Upper lobe of right lung (tissue), 1 donor: ENCODE measurements around the gene R3HDM2. TPM values are rescaled to one million over a fixed set of nuclear protein-coding genes. Genes with fewer than 3 reads are reported as not detected.

Source experiments
- ATAC-seq: fragments of 200-7000 bp; cut with Tn5 transposase; one replicate; pipeline ENCODE4 v1.9.1; 2020; ENCODE audit warnings: mild to moderate bottlenecking, moderate library complexity
- DNase-seq: peaks from one replicate; pipeline ENCODE4 v3.0.0-alpha.2; 2020
- H3K27ac ChIP-seq: fragments of 200-600 bp; one replicate; pipeline ENCODE4 v1.8.0; 2022
- H3K27me3 ChIP-seq: fragments of 200-600 bp; one replicate; pipeline ENCODE4 v1.8.0; 2022; ENCODE audit warnings: mild to moderate bottlenecking
- H3K36me3 ChIP-seq: fragments of 200-600 bp; one replicate; pipeline ENCODE4 v1.8.0; 2022
- H3K4me1 ChIP-seq: fragments of 200-600 bp; one replicate; pipeline ENCODE4 v1.8.0; 2022
- H3K4me3 ChIP-seq: fragments of 200-600 bp; one replicate; pipeline ENCODE4 v1.8.0; 2022; ENCODE audit warnings: mild to moderate bottlenecking
- H3K9me3 ChIP-seq: fragments of 200-600 bp; one replicate; pipeline ENCODE4 v1.8.0; 2022
- intact Hi-C: fragments of 100-400 bp; cut with DNase I; formaldehyde crosslinking; loops from one replicate; pipeline ENCODE4 v1.11.0; 2022
- total RNA-seq: library from RNA; stranded (reverse); fragmentation: NEBNext Ultra II Directional; extraction: Animal tissue kit (Norgen Biotek cat#: 25700); gene quantifications from one replicate; pipeline ENCODE4 v1.2.1, GENCODE V29; 2021
- TF ChIP-seq, protein P1 (sequence below): fragments of 200-600 bp; IDR thresholded peaks from one replicate; pipeline ENCODE4 v1.8.0; 2022; ENCODE audit warnings: antibody characterized with exemption
- donor health status: DM: no; HTN: yes; CAD: no; lungs with severe emphysema.

Gene R3HDM2
- total RNA-seq, 1 donor from 2014 or later: 81.0 TPM

DNA sequence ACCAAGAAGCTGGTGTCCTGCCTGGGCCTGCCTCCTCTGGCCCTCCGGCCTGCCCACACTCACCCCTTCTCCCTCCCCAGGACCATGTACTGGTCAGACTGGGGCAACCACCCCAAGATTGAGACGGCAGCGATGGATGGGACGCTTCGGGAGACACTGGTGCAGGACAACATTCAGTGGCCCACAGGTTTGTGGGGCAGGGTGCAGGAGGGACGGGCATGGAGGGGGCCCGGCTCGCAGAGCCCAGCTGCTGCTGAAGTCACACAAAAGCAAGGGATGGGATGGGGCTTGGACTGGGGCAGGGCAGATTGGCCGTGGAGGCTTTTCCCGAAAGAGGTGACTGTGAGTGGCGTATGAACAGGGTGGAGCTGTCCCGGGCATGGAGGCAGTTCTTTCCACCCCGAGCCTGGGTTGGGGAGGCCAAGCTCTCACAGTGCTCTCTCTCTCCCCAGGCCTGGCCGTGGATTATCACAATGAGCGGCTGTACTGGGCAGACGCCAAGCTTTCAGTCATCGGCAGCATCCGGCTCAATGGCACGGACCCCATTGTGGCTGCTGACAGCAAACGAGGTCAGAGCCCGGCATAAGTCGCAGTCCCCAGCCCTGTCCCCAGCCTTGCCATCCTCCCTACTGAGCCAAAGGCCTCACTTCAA, 222.1 kb downstream of the R3HDM2 start:
- intact Hi-C loops: no loop called here
- no peak overlapping the region for H3K27ac ChIP-seq
- no peaks in the 10 kb centered on the region for H3K27me3 ChIP-seq
- DNase-seq (no peak), ATAC-seq (no peak)
- TF ChIP-seq, protein P1, sequence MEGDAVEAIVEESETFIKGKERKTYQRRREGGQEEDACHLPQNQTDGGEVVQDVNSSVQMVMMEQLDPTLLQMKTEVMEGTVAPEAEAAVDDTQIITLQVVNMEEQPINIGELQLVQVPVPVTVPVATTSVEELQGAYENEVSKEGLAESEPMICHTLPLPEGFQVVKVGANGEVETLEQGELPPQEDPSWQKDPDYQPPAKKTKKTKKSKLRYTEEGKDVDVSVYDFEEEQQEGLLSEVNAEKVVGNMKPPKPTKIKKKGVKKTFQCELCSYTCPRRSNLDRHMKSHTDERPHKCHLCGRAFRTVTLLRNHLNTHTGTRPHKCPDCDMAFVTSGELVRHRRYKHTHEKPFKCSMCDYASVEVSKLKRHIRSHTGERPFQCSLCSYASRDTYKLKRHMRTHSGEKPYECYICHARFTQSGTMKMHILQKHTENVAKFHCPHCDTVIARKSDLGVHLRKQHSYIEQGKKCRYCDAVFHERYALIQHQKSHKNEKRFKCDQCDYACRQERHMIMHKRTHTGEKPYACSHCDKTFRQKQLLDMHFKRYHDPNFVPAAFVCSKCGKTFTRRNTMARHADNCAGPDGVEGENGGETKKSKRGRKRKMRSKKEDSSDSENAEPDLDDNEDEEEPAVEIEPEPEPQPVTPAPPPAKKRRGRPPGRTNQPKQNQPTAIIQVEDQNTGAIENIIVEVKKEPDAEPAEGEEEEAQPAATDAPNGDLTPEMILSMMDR: no peak
- peaks cover 78% of the 10 kb centered on the region for H3K36me3 ChIP-seq
- H3K4me1 ChIP-seq: peaks cover 4% of the 10 kb centered on the region
- no peak overlapping the region for H3K4me3 ChIP-seq
- no peaks in the 10 kb centered on the region for H3K9me3 ChIP-seq

DNA sequence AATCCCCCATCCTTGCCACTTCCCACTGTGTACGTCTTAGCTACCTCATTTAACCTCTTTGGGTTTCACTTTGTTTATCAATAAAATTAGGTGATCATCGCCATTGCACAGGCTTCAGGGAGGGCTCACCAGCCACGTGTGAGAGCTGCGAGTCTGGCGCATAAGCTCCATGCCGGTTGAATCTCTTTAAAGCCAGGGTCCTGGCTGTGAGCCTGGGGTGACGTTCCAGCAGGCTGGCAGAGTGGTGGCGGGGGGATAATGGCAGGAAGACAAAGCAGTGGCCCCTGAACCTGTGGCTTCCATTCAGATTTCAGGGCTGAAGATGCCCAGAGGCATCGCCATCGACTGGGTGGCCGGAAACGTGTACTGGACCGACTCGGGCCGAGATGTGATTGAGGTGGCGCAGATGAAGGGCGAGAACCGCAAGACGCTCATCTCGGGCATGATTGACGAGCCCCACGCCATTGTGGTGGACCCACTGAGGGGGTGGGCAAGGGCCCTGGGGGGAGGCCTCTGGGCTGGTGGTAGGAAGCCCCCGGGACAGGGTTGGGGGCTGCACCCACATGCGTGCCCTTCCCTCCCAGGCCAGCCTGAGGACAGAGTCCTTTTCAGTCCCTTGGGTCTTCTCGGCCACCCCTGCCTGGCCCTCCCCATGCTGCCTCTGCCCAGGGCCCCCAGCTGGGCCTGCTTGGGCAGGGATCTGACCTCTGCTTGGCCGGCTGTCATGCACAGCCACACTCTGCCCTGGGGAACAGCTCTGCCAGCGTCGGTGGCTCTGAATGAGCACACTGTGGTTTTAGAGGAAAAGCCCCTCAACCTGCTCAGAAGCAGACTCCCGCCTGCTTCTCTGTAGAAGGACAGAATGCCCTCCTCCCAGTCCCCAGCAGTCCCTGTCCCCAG, 222.9 kb downstream of the R3HDM2 start:
- Histone ChIP-seq H3K27ac (no peak overlapping the region), H3K27me3 (no peaks in the 10 kb centered on the region), H3K4me3 (no peak overlapping the region), H3K9me3 (no peaks in the 10 kb centered on the region), H3K36me3 (peaks cover 85% of the 10 kb centered on the region), H3K4me1 (no peaks in the 10 kb centered on the region)
- DNase-seq (no peak), ATAC-seq (no peak)
- intact Hi-C loops: no loop called here
- TF ChIP-seq, protein P1: no peak

DNA sequence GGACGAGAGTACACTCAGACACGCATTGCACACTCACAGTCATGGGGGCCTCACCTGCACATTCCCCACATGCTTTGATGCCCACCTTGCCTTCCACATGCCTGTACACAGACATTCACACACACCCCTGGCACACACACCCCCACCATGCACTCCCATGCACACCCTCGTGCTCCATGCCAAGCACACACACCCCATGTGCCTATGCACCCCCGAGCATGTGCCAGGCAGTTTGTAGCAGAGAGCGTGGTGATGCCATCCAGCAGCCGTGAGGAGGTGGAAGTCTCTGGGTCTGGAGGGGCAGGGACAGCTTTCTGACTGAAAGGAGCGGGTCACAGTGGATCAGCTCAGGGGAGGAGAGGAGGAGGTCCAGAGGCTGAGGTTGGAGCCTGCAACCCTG, 224.9 kb downstream of the R3HDM2 start:
- Histone ChIP-seq H3K36me3 (peaks cover 98% of the 10 kb centered on the region), H3K4me3 (no peak overlapping the region), H3K4me1 (no peaks in the 10 kb centered on the region), H3K9me3 (no peaks in the 10 kb centered on the region), H3K27me3 (no peaks in the 10 kb centered on the region), H3K27ac (no peak overlapping the region)
- TF ChIP-seq, protein P1: no peak
- ATAC-seq (no peak), DNase-seq (no peak)
- intact Hi-C loops: no loop called here

DNA sequence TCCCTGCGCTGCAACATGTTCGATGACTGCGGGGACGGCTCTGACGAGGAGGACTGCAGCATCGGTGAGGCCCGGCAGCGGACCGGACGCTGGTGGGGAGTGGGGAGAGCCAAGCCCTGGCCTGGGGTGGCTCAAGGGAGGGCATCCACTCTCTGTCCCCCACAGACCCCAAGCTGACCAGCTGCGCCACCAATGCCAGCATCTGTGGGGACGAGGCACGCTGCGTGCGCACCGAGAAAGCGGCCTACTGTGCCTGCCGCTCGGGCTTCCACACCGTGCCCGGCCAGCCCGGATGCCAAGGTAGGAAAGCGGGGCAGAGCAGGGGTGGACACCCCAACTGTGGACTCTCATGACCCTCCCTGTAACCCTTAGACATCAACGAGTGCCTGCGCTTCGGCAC, 225.7 kb downstream of the R3HDM2 start:
- no peak for DNase-seq

DNA sequence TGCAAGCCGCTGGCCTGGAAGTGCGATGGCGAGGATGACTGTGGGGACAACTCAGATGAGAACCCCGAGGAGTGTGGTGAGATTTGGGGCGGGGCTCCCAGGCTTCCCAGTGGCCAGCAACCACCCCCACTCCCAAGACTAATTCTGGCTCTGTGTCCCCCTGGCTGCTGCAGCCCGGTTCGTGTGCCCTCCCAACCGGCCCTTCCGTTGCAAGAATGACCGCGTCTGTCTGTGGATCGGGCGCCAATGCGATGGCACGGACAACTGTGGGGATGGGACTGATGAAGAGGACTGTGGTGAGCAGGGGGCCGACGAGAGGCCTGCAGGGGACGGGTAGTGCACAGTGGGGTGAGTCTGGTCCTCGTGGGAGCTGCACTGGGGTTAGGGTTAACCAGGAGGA, 226.4 kb downstream of the R3HDM2 start:
- TF ChIP-seq, protein P1: no peak
- Histone ChIP-seq H3K4me3 (no peak overlapping the region), H3K27ac (no peak overlapping the region), H3K4me1 (no peaks in the 10 kb centered on the region), H3K27me3 (no peaks in the 10 kb centered on the region), H3K9me3 (no peaks in the 10 kb centered on the region), H3K36me3 (peaks cover 99% of the 10 kb centered on the region)
- ATAC-seq (no peak), DNase-seq (no peak)
- intact Hi-C loops: no loop called here

More for the DNA sequence above, 225.7 kb downstream of the R3HDM2 start:
- Histone ChIP-seq H3K9me3 (no peaks in the 10 kb centered on the region), H3K27ac (no peak overlapping the region), H3K27me3 (no peaks in the 10 kb centered on the region), H3K4me3 (no peak overlapping the region), H3K36me3 (peaks cover 99% of the 10 kb centered on the region), H3K4me1 (no peaks in the 10 kb centered on the region)
- ATAC-seq: no peak
- intact Hi-C loops: no loop called here
- TF ChIP-seq, protein P1: no peak
